ENCODE results near the gene YWHAB. TPM values are rescaled to one million over a fixed set of nuclear protein-coding genes. Genes with fewer than 3 reads are reported as not detected.
"Not testable (repeated sequence)": the region's sequence is repeated elsewhere in the genome, so short reads cannot be mapped to it uniquely, and the experiment has no call there.

The YWHAB gene
- total and polyA plus RNA-seq, 5 donors: 53.4 to 121 (median 107) TPM

GRCh38 chr20:44850272-44850671 is 35.2 kb upstream of the YWHAB start:
- DNase-seq (no peak), ATAC-seq (no peak)
- intact Hi-C loops (cut with DNase I): no loop called here
- Histone ChIP-seq H3K4me1 (ENCODE audit: control insufficient read depth, insufficient read depth, low read length) (no peaks in the 10 kb centered on the region), H3K9me3 (ENCODE audit: control insufficient read depth, low read length) (no peaks in the 10 kb centered on the region), H3K27ac (ENCODE audit: low read length) (no peak overlapping the region), H3K27me3 (ENCODE audit: control insufficient read depth, insufficient read depth) (no peaks in the 10 kb centered on the region), H3K4me3 (ENCODE audit: low read length) (no peak overlapping the region)
- WGBS: 46% methylated on average over 3 of the region's 3 CpGs

DNA sequence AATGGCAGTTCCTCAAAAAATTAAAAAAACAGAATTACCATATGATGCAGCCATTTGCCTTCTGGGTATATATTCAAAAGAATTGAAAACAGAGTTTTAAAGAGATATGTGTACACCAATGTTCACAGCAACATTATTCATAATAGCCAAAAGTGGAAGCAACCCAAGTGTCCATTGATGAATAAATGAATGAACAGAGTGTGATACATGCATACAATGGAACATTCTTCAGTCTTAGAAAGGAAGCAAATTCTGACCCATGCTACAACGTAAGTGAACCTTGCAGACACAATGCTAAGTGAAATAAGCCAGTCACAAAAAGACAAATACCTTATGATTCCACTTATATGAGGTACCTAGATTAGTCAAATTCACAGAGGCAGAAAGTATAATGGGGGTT is 34.7 kb upstream of the YWHAB start:
- WGBS: 64% methylated on average over 1 of the region's 1 CpG
- intact Hi-C loops (cut with DNase I): no loop called here
- no peak for ATAC-seq
- Histone ChIP-seq H3K9me3 (ENCODE audit: control insufficient read depth, low read length) (no peaks in the 10 kb centered on the region), H3K27me3 (ENCODE audit: control insufficient read depth, insufficient read depth) (no peaks in the 10 kb centered on the region), H3K4me3 (ENCODE audit: low read length) (no peak overlapping the region), H3K4me1 (ENCODE audit: control insufficient read depth, insufficient read depth, low read length) (no peaks in the 10 kb centered on the region), H3K27ac (ENCODE audit: low read length) (no peak overlapping the region)
- DNase-seq: no peak

GRCh38 chr20:44851545-44851944 is 34.0 kb upstream of the YWHAB start:
- H3K27ac ChIP-seq (ENCODE audit: low read length): no peak overlapping the region
- WGBS: 61% methylated on average over 3 of the region's 3 CpGs

DNA sequence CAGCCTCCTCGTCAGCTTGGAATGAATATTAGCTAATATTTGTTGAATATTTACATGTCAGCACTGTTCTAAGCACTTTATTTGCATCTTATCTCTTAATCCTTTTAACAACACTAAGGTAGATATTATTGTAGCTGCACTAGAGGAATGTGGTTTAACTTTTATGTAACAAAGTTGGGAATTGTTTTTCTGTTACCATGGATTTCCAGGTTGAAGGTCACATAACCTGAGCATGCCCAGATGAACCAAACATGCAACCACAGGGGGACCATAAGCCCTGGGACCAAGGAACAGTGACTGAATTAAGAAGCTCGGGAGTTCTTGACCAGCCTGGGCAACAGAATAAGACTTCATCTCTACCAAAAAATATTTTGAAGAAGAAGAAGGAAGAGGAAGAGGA is 29.1 kb upstream of the YWHAB start:
- ATAC-seq: no peak

More at GRCh38 chr20:44851545-44851944, 34.0 kb upstream of the YWHAB start:
- Histone ChIP-seq H3K9me3 (ENCODE audit: control insufficient read depth, low read length) (no peaks in the 10 kb centered on the region), H3K4me3 (ENCODE audit: low read length) (no peak overlapping the region), H3K27me3 (ENCODE audit: control insufficient read depth, insufficient read depth) (no peaks in the 10 kb centered on the region), H3K4me1 (ENCODE audit: control insufficient read depth, insufficient read depth, low read length) (no peaks in the 10 kb centered on the region)
- intact Hi-C loops (cut with DNase I): no loop called here
- ATAC-seq (no peak), DNase-seq (no peak)

DNA sequence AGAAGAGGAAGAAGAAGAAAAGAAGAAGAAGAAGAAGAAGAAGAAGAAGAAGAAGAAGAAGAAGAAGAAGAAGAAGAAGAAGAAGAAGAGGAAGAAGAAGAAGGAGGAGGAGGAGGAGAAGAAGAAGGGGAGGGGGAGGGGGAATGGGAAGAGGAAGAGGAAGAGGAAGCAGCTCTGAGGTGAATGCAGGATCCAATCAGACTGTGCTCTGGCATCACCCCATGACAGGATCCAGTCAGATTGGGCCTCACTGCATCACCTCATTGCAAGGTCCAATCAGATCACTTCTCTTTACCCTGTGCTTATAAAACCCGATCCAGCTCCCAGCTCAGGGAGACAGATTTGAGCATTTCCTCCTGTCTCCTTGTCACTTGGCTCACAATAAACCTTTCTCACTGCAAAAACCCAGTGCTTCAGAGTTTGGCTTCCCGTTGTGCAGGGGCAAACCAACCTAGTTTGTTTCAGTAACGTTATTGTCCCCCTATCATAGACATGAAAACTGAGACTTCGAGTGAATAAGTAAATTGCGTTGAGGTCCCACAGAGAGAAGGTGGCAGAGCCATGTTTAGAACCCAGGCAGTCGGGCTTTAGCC is 28.6 kb upstream of the YWHAB start:
- no peak for DNase-seq
- H3K27me3 ChIP-seq (ENCODE audit: control insufficient read depth, insufficient read depth): no peaks in the 10 kb centered on the region
- no peak overlapping the region for H3K27ac ChIP-seq (ENCODE audit: low read length)
- no peaks in the 10 kb centered on the region for H3K9me3 ChIP-seq (ENCODE audit: control insufficient read depth, low read length)
- intact Hi-C loops (cut with DNase I): no loop called here
- 84% methylated on average over 6 of the region's 6 CpGs for WGBS
- ATAC-seq: no peak
- H3K4me3 ChIP-seq (ENCODE audit: low read length): no peak overlapping the region
- no peaks in the 10 kb centered on the region for H3K4me1 ChIP-seq (ENCODE audit: control insufficient read depth, insufficient read depth, low read length)

More for the DNA sequence above, 29.1 kb upstream of the YWHAB start:
- H3K27ac ChIP-seq (ENCODE audit: low read length): no peak overlapping the region
- H3K4me3 ChIP-seq (ENCODE audit: low read length): no peak overlapping the region
- DNase-seq: no peak
- no peaks in the 10 kb centered on the region for H3K4me1 ChIP-seq (ENCODE audit: control insufficient read depth, insufficient read depth, low read length)
- H3K9me3 ChIP-seq (ENCODE audit: control insufficient read depth, low read length): no peaks in the 10 kb centered on the region
- no peaks in the 10 kb centered on the region for H3K27me3 ChIP-seq (ENCODE audit: control insufficient read depth, insufficient read depth)
- intact Hi-C loops (cut with DNase I): no loop called here
- WGBS: 88% methylated on average over 2 of the region's 2 CpGs

DNA sequence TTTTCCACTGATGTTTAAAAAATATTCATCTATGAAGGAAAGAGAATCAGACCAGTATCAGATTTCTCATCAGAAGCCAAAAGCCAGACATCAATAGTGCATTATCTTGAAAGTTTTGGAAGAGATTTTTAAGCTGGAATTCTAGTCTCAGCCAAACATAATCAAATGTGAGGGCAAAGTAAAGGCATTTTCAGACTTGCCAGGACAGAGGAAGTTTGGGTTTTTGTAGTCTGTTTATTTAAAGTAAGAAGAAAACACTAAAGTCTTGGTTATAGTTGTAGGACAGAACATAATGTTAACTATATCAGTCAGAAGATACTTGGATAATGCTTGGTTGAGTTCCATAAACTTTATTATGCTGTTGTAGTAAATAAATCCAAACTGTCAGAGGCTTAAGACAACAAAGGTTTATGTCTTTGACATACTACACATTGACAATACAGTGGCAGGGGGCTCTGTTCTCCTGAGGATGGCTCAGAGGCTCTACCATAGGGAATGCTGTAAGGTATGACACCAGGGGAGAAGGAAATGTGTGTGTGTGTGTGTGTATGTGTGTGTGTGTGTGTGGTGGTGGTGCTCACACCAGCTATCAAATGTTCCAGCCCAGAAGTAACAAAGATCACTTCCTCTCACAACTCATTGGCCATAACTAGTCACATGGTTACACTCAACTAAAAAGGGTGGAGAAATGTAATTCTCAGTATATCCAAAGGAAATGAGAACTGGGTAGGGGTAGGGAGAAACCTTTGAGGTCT is 26.7 kb upstream of the YWHAB start:
- H3K27ac ChIP-seq (ENCODE audit: low read length): no peak overlapping the region
- DNase-seq: no peak
- no peaks in the 10 kb centered on the region for H3K4me1 ChIP-seq (ENCODE audit: control insufficient read depth, insufficient read depth, low read length)
- no peaks in the 10 kb centered on the region for H3K9me3 ChIP-seq (ENCODE audit: control insufficient read depth, low read length)
- H3K4me3 ChIP-seq (ENCODE audit: low read length): no peak overlapping the region
- intact Hi-C loops (cut with DNase I): no loop called here
- no peak for ATAC-seq
- H3K27me3 ChIP-seq (ENCODE audit: control insufficient read depth, insufficient read depth): no peaks in the 10 kb centered on the region

- H3K4me3 ChIP-seq (ENCODE audit: low read length): no peak overlapping the region
- 17% methylated on average over 5 of the region's 5 CpGs for WGBS
- DNase-seq: peak; percentile 61 to 80 (median 67)
- no peaks in the 10 kb centered on the region for H3K27me3 ChIP-seq (ENCODE audit: control insufficient read depth, insufficient read depth)
- intact Hi-C loops (cut with DNase I): loop anchor here in 3 of 4 donors (10.0 kb wide), 1 partner anchor 177 kb away; no protein-coding TSS in a partner anchor
- no peaks in the 10 kb centered on the region for H3K4me1 ChIP-seq (ENCODE audit: control insufficient read depth, insufficient read depth, low read length)
- no peak overlapping the region for H3K27ac ChIP-seq (ENCODE audit: low read length)
- no peaks in the 10 kb centered on the region for H3K9me3 ChIP-seq (ENCODE audit: control insufficient read depth, low read length)
- ATAC-seq: peak; percentile 92 to 94
Observed at GRCh38 chr20:44861531-44862006, 23.9 kb upstream of the YWHAB start.

DNA sequence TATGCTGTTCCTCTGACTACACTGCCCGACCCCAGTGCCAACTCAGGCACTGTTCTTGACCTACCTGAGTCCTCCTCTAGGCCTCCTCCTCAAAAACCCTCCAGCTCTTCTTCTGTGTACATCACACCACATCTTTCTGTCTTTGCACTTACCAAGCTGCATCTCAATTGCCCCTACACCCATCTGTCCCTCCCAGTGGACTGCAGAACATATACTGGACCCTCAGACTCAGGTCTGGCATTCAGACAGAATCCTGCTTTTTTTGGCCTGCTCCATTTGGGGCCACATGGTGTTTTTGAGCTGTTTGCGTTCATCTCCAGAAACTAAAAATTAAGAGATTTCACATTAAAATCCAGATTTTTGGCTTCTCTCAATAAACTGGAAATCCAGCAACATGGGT is 23.2 kb upstream of the YWHAB start:
- 74% methylated on average over 2 of the region's 2 CpGs for WGBS

DNA sequence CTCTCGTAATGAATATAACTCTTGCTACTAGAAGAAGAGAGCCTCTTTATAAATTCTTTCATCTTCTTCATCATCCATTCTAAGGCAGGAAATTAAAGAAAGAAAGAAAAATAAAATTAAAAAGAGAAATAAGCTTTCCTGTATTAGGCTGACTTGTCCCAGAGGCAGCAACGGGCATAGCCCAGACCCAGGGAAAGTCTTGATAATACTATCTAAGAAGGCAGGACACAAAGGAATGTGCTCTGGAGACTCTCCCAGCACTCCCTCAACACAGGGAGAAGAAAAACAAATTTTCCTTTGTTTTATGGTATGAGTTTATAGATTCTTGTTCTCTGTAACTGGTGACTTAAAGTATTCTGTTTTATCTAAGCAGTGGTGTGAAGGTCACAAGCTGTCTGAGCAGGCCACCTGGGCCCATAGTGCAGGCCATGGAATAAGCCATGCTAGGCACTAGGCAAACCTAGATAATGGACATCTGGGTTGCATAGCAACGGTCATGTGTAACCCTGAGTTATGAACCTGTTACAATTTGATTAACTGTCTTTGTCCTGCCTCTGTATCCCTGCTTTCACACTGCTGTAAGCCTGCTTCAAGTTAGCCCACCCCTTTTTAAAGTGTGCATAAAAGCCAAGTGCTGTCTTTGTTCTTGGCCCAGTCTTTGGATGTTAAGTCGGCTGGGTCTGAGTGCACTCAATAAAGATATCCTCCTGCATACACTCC is 22.0 kb upstream of the YWHAB start:
- not testable (repeated sequence) for H3K27ac ChIP-seq (ENCODE audit: low read length); H3K4me1 ChIP-seq (ENCODE audit: control insufficient read depth, insufficient read depth, low read length)

More for the DNA sequence above, 23.2 kb upstream of the YWHAB start:
- ATAC-seq (peak in 1 of 2 donors; percentile 17), DNase-seq (no peak)
- Histone ChIP-seq H3K4me1 (ENCODE audit: control insufficient read depth, insufficient read depth, low read length) (no peaks in the 10 kb centered on the region), H3K4me3 (ENCODE audit: low read length) (no peak overlapping the region), H3K9me3 (ENCODE audit: control insufficient read depth, low read length) (no peaks in the 10 kb centered on the region), H3K27me3 (ENCODE audit: control insufficient read depth, insufficient read depth) (no peaks in the 10 kb centered on the region), H3K27ac (ENCODE audit: low read length) (peak overlapping the region; percentile 11)
- intact Hi-C loops (cut with DNase I): loop anchor here in 3 of 4 donors (10.0 kb wide), 1 partner anchor 177 kb away; no protein-coding TSS in a partner anchor

GRCh38 chr20:44864493-44864892 is 21.0 kb upstream of the YWHAB start:
- 69% methylated on average over 3 of the region's 3 CpGs for WGBS
- H3K9me3 ChIP-seq (ENCODE audit: control insufficient read depth, low read length); H3K4me3 ChIP-seq (ENCODE audit: low read length); H3K27me3 ChIP-seq (ENCODE audit: control insufficient read depth, insufficient read depth); DNase-seq; H3K27ac ChIP-seq (ENCODE audit: low read length); ATAC-seq; H3K4me1 ChIP-seq (ENCODE audit: control insufficient read depth, insufficient read depth, low read length): not testable (repeated sequence)
- intact Hi-C loops (cut with DNase I): loop anchor here in 3 of 4 donors (10.0 kb wide), 1 partner anchor 180 kb away; no protein-coding TSS in a partner anchor

More for the DNA sequence above, 22.0 kb upstream of the YWHAB start:
- 43% methylated on average over 4 of the region's 4 CpGs for WGBS
- intact Hi-C loops (cut with DNase I): loop anchor here in 3 of 4 donors (10.0 kb wide), 1 partner anchor 179 kb away; no protein-coding TSS in a partner anchor
- not testable (repeated sequence) for DNase-seq; H3K27me3 ChIP-seq (ENCODE audit: control insufficient read depth, insufficient read depth); ATAC-seq; H3K9me3 ChIP-seq (ENCODE audit: control insufficient read depth, low read length); H3K4me3 ChIP-seq (ENCODE audit: low read length)

All from right cardiac atrium (tissue), 5 donors.